ENCODE measurements around the gene RIPOR2. TPM values are rescaled to one million over a fixed set of nuclear protein-coding genes. Genes with fewer than 3 reads are reported as not detected.

RIPOR2 gene
- total and polyA plus RNA-seq, 2 of the 13 experiments (the other 11 are each of a cell fraction or from before 2014, with no cell fraction given) = 0.02 to 0.05 TPM

DNA sequence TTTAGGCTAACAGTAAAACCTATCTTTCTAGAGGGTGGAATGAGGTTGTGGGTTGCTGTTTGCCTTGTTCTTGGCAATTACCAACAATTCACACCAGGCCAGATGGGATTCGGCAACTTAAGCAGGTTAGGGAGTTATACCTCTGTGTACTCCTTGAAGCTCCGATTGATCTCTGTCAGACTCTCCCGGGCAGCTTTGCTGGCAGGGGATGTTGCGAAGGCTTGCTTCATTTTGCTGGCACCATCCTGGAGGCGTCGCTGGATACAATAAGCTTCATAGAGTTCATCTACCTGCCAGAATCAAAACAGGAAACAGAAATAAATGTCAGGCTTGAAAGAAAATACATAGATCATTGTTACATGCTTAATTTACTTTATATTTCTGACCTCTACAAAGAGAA, 70.6 kb downstream of the RIPOR2 start:
- H4K20me1 ChIP-seq (ENCODE audit: insufficient read depth, low read length) = no peaks in the 10 kb centered on the region
- H3K79me2 ChIP-seq (ENCODE audit: insufficient read depth, low read length) = no peaks in the 10 kb centered on the region
- no peaks in the 10 kb centered on the region for H3K36me3 ChIP-seq (replicated peaks in 1 of 2; ENCODE audit: control insufficient read depth in 1 of 2, insufficient read depth in 2 of 2, low read length in 2 of 2)
- no TSS peak for BruUV-seq (replicated peaks)
- H2AFZ ChIP-seq (ENCODE audit: low read length) = no peak overlapping the region
- DNase-seq (ENCODE audit: low spot score) (no peak), FAIRE-seq (no peak), ATAC-seq (no peak)
- no peak overlapping the region for H3K9ac ChIP-seq (ENCODE audit: insufficient read depth, low read depth, low read length)
- intact Hi-C loops (cut with micrococcal nuclease; ENCODE audit: unreplicated experiment) (no loop called here), in situ Hi-C loops (cut with HindIII; ENCODE audit: extremely low pct_ligation_motif_present, low pct_unique_long_range_greater_than_20kb) (no loop called here)
- WGBS (ENCODE audit: low lambda C conversion rate) = 47% methylated on average over 6 of the region's 6 CpGs
- TF ChIP-seq BHLHE40 (IDR thresholded peaks at IDR 0.05; ENCODE audit: low read length) (0 out of 2 replicates have a peak, but pooled peaks have one; percentile 11), ZNF160 (CRISPR knock-in tag; IDR thresholded peaks at IDR 0.05) (no peak), HDAC1 (CRISPR knock-in tag; IDR thresholded peaks at IDR 0.05) (no peak)
- no peaks in the 10 kb centered on the region for H3K4me1 ChIP-seq (ENCODE audit: insufficient read depth, low read length)
- ChIA-PET POLR2A (no interaction called here), CTCF (ENCODE audit: low intra/inter-chr PET ratio, low total read pairs) (no interaction called here)
- H3K27me3 ChIP-seq (ENCODE audit: control insufficient read depth in 1 of 2, insufficient read depth in 2 of 2, low read length in 2 of 2) = peaks cover 0 to 2% of the 10 kb centered on the region in 2 experiments; a peak in 1 of 5 replicates
- H3K4me3 ChIP-seq (replicated peaks in 1 of 3; ENCODE audit: insufficient read depth in 1 of 3, low read depth in 2 of 3, low read length in 3 of 3) = no peak overlapping the region
- no peak overlapping the region for H3K27ac ChIP-seq (ENCODE audit: extremely low read length, insufficient read depth, low read length)
- H3K4me2 ChIP-seq (ENCODE audit: low read depth, low read length) = no peak overlapping the region
- H3K9me3 ChIP-seq (ENCODE audit: low read length) = no peaks in the 10 kb centered on the region

DNA sequence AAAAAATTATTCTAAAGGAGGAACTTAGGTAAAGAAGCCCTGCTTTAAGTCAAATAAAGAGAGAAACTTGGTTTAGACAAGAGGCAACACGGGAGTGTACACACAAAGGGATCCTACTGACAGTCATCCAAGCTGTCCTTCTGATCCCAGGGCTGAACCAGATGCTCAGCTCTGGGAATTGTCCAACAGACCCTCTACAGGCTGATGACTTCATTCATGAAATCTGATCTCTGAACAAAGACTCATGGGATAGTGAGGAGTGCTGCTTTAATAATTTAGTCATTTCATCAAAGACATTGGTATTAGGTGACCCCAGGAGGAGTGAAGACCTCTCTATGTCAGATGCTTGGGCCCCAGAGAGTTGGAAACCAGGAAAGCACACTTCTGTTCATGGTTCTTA, 71.4 kb downstream of the RIPOR2 start:
- WGBS (ENCODE audit: low lambda C conversion rate) = 0% methylated on average over 1 of the region's 1 CpG
- ATAC-seq (peak; percentile 43; the same call in 2 of the 3 replicates), DNase-seq (ENCODE audit: low spot score) (no peak), FAIRE-seq (no peak)
- Histone ChIP-seq H3K9ac (ENCODE audit: insufficient read depth, low read depth, low read length) (no peak overlapping the region), H3K27ac (ENCODE audit: extremely low read length, insufficient read depth, low read length) (no peak overlapping the region), H3K36me3 (replicated peaks in 1 of 2; ENCODE audit: control insufficient read depth in 1 of 2, insufficient read depth in 2 of 2, low read length in 2 of 2) (no peaks in the 10 kb centered on the region), H3K4me2 (ENCODE audit: low read depth, low read length) (no peak overlapping the region), H3K79me2 (ENCODE audit: insufficient read depth, low read length) (no peaks in the 10 kb centered on the region), H4K20me1 (ENCODE audit: insufficient read depth, low read length) (no peaks in the 10 kb centered on the region), H3K27me3 (ENCODE audit: control insufficient read depth in 1 of 2, insufficient read depth in 2 of 2, low read length in 2 of 2) (peaks cover 0 to 4% of the 10 kb centered on the region in 2 experiments; a peak in 1 of 5 replicates), H3K9me3 (ENCODE audit: low read length) (no peaks in the 10 kb centered on the region), H3K4me3 (replicated peaks in 1 of 3; ENCODE audit: insufficient read depth in 1 of 3, low read depth in 2 of 3, low read length in 3 of 3) (no peak overlapping the region), H3K4me1 (ENCODE audit: insufficient read depth, low read length) (no peaks in the 10 kb centered on the region), H2AFZ (ENCODE audit: low read length) (no peak overlapping the region)
- intact Hi-C loops (cut with micrococcal nuclease; ENCODE audit: unreplicated experiment) = no loop called here
- CTCF ChIA-PET (ENCODE audit: low intra/inter-chr PET ratio, low total read pairs) = no interaction called here
- in situ Hi-C loops (cut with HindIII; ENCODE audit: extremely low pct_ligation_motif_present, low pct_unique_long_range_greater_than_20kb) = no loop called here
- POLR2A ChIA-PET = no interaction called here
- BruUV-seq (replicated peaks) = no TSS peak
- no peak for TF ChIP-seq ZNF605 (CRISPR knock-in tag; IDR thresholded peaks at IDR 0.05)
- TF ChIP-seq ZXDC (CRISPR knock-in tag; IDR thresholded peaks at IDR 0.05) = no peak
- TF ChIP-seq ZHX2 (IDR thresholded peaks at IDR 0.05; ENCODE audit: low read depth) = no peak
- TF ChIP-seq ZHX2 (CRISPR knock-in tag; IDR thresholded peaks at IDR 0.05; ENCODE audit: borderline replicate concordance) = no peak
